Right lobe of liver (tissue), 6 donors: ENCODE data around the gene SLC39A9. TPM values are rescaled to one million over a fixed set of nuclear protein-coding genes. Genes with fewer than 3 reads are reported as not detected.

ENCODE experiments used
- ATAC-seq, 4 donors: fragments of 200-7000 bp; cut with Tn5 transposase; one replicate each; pipeline ENCODE4 v1.9.1; 2020; ENCODE audit warnings: mild to moderate bottlenecking in 4 of 4, moderate library complexity in 4 of 4
- DNase-seq, 3 donors: peaks; one replicate each; pipeline ENCODE4 v3.0.0-alpha.2; 2020
- H3K27ac ChIP-seq, 3 donors: fragments of 200-600 bp; one replicate each; pipeline ENCODE4 v1.8.0; 2022
- H3K27me3 ChIP-seq, 2 donors: fragments of 200-600 bp; one replicate each; pipeline ENCODE4 v1.8.0; 2022
- H3K36me3 ChIP-seq, 4 donors: fragments of 200-600 bp; sonication (generic) in 1 of 4; one replicate each; pipeline versions ENCODE4 v1.5.1 to v1.8.0; 2017 to 2022; ENCODE audit warnings: control low read depth in 1 of 4
- H3K4me1 ChIP-seq, 4 donors: fragments of 200-600 bp; sonication (generic) in 1 of 4; one replicate each; pipeline versions ENCODE4 v1.5.1 to v1.8.0; 2017 to 2022; ENCODE audit warnings: control low read depth in 1 of 4
- H3K4me3 ChIP-seq, 3 donors: fragments of 200-600 bp; one replicate each; pipeline ENCODE4 v1.8.0; 2022
- H3K9me3 ChIP-seq, 4 donors: fragments of 200-600 bp; sonication (generic) in 1 of 4; one replicate each; pipeline versions ENCODE4 v1.5.1 to v1.8.0; 2017 to 2022; ENCODE audit warnings: control low read depth in 1 of 4
- POLR2A ChIP-seq: fragments of 450-650 bp; IDR thresholded peaks from one replicate; pipeline ENCODE4 v1.6.1; 2017; ENCODE audit warnings: antibody characterized with exemption, mild to moderate bottlenecking
- WGBS: methylation state at CpG from one replicate; pipeline ENCODE4 v1.1.6; 2018; ENCODE audit warnings: low coverage, low lambda C conversion rate; ENCODE audit not compliant: insufficient coverage; ENCODE audit errors: missing lambda C conversion rate; 5-methylcytosine and 5-hydroxymethylcytosine counted together
- intact Hi-C, 2 donors: fragments of 100-400 bp; cut with DNase I; formaldehyde crosslinking; loops; one replicate each; pipeline versions ENCODE4 v1.11.2 to v1.14.1; 2022
- total RNA-seq, 6 experiments: library from RNA; depleted of rRNA in 2 of 6; stranded (reverse); fragments of >200 nt in 2 of 6; fragmentation: NEBNext Ultra II Directional in 3 of 6; extraction: Animal tissue kit (Norgen Biotek cat#: 25700) in 3 of 6; gene quantifications; one replicate each; pipeline versions ENCODE4 v1.1.0 to v1.2.4, GENCODE V29; 2016 to 2023
- TF ChIP-seq, protein P1 (sequence below), 4 donors: fragments of 200-600 bp in 3 of 4; fragments of 450-650 bp in 1 of 4; IDR thresholded peaks; one replicate each; pipeline versions ENCODE4 v1.5.1 to v1.8.0; 2016 to 2022; ENCODE audit warnings: antibody characterized with exemption in 4 of 4, mild to moderate bottlenecking in 2 of 4
- donor health status: DM: no; HTN: yes; CAD: no.
- donor health status: DM: no; HTN: no; CAD: no.
- donor health status: DM: no; HTN: no; CAD: no.
- donor health status: DM: no; HTN: yes; CAD: no.
- donor health status: DM: no; HTN: yes; CAD: no.

The SLC39A9 gene
- total RNA-seq, 6 experiments from 2014 or later, result 44.7 to 78.2 (median 58.2) TPM

- H3K27me3 ChIP-seq, result no peaks in the 10 kb centered on the region
- DNase-seq, result peak in 1 of 3 donors; percentile 5
- no peaks in the 10 kb centered on the region for H3K36me3 ChIP-seq
- no peaks in the 10 kb centered on the region for H3K4me1 ChIP-seq
- no peak for TF ChIP-seq POLR2A
- TF ChIP-seq, protein P1, sequence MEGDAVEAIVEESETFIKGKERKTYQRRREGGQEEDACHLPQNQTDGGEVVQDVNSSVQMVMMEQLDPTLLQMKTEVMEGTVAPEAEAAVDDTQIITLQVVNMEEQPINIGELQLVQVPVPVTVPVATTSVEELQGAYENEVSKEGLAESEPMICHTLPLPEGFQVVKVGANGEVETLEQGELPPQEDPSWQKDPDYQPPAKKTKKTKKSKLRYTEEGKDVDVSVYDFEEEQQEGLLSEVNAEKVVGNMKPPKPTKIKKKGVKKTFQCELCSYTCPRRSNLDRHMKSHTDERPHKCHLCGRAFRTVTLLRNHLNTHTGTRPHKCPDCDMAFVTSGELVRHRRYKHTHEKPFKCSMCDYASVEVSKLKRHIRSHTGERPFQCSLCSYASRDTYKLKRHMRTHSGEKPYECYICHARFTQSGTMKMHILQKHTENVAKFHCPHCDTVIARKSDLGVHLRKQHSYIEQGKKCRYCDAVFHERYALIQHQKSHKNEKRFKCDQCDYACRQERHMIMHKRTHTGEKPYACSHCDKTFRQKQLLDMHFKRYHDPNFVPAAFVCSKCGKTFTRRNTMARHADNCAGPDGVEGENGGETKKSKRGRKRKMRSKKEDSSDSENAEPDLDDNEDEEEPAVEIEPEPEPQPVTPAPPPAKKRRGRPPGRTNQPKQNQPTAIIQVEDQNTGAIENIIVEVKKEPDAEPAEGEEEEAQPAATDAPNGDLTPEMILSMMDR (IDR thresholded peaks at IDR 0.05), result no peak
- WGBS, result 75% methylated on average over 1 of the region's 7 CpGs
- H3K9me3 ChIP-seq, result no peaks in the 10 kb centered on the region
- H3K27ac ChIP-seq, result no peak overlapping the region
- ATAC-seq, result no peak
- H3K4me3 ChIP-seq, result no peak overlapping the region
- intact Hi-C loops, result no loop called here
Measured at GRCh38 chr14:69490219-69490918, 91.9 kb downstream of the SLC39A9 start.

DNA sequence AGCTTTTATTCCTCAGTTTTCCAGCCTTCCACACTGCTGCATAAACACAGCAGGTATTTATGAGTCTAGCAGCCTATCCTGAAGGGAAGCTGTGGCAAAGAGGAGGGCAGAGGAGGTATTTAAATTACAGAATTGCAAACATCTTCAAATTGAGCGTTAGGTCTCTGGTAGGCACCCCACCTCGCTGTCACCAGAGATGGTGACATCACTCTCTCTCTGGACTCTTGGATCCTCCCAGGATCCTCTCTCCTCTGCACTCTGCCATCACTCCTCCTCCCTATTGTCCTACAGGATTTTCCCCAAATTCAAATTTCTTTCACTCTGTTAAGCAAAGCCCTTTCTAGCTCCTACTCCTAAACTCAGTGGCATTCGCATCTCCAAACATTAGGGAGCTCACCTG, 92.7 kb downstream of the SLC39A9 start:
- DNase-seq (no peak), ATAC-seq (no peak)
- Histone ChIP-seq H3K9me3 (no peaks in the 10 kb centered on the region), H3K4me3 (no peak overlapping the region), H3K36me3 (no peaks in the 10 kb centered on the region), H3K4me1 (no peaks in the 10 kb centered on the region), H3K27ac (no peak overlapping the region), H3K27me3 (no peaks in the 10 kb centered on the region)
- intact Hi-C loops, result no loop called here
- TF ChIP-seq, protein P1 (IDR thresholded peaks at IDR 0.05), result no peak
- no peak for TF ChIP-seq POLR2A
- 68% methylated on average over 2 of the region's 3 CpGs for WGBS

- ATAC-seq (no peak), DNase-seq (peak in 1 of 3 donors; percentile 5)
- Histone ChIP-seq H3K9me3 (no peaks in the 10 kb centered on the region), H3K27me3 (no peaks in the 10 kb centered on the region), H3K36me3 (no peaks in the 10 kb centered on the region), H3K4me3 (no peak overlapping the region), H3K4me1 (no peaks in the 10 kb centered on the region), H3K27ac (no peak overlapping the region)
- TF ChIP-seq POLR2A, result no peak
- TF ChIP-seq, protein P1 (IDR thresholded peaks at IDR 0.05), result no peak
- 64% methylated on average over 4 of the region's 4 CpGs for WGBS
- intact Hi-C loops, result no loop called here
Measured at GRCh38 chr14:69493038-69493437, 94.5 kb downstream of the SLC39A9 start.

GRCh38 chr14:69493791-69494190, 95.3 kb downstream of the SLC39A9 start:
- Histone ChIP-seq H3K4me1 (no peaks in the 10 kb centered on the region), H3K27ac (no peak overlapping the region), H3K4me3 (no peak overlapping the region), H3K36me3 (no peaks in the 10 kb centered on the region), H3K9me3 (no peaks in the 10 kb centered on the region), H3K27me3 (no peaks in the 10 kb centered on the region)
- intact Hi-C loops, result no loop called here
- WGBS, result 65% methylated on average over 3 of the region's 3 CpGs
- TF ChIP-seq, protein P1 (IDR thresholded peaks at IDR 0.05), result no peak
- TF ChIP-seq POLR2A, result no peak
- DNase-seq (peak in 1 of 3 donors; percentile 26), ATAC-seq (no peak)
